Activated CD4-positive, alpha-beta T cell treated with anti-CD3 and anti-CD28 coated beads, Interleukin-2, Interleukin-6, amounts not matched to agents 100 ng/mL and 50 ng/mL, durations not matched to agents 16 hours and 8 hours (primary cell): ENCODE measurements around the gene KLK11.

Source experiments
- DNase-seq: peaks from one replicate; pipeline ENCODE4 v3.0.0-alpha.2; 2020

The KLK11 gene, protein sequence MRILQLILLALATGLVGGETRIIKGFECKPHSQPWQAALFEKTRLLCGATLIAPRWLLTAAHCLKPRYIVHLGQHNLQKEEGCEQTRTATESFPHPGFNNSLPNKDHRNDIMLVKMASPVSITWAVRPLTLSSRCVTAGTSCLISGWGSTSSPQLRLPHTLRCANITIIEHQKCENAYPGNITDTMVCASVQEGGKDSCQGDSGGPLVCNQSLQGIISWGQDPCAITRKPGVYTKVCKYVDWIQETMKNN

GRCh38 chr19:51026554-51026831, at the start of gene KLK11:
KLK11 (minus strand) TSS chr19:51026616; CDS start chr19:51025631, 985 bp downstream.
- DNase-seq: no peak

- no peak for DNase-seq
Measured at GRCh38 chr19:51075998-51076397, 49.6 kb upstream of the KLK11 start.

DNA sequence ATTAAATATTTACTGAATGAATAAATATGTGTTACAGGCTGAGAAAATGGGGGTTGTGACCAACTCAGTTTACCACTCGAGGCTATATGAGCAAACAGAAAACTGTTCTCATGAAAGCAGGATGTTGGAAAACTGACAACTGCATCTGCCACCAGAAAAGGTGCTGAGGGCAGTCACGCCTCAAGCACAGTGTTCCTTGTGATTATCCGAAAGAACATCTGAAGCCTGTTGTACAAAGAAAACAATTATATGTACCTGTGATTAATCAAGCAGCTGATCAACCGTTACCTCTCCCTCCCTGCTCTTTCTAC, 44.6 kb upstream of the KLK11 start:
- DNase-seq: no peak

GRCh38 chr19:51070334-51071094, 44.1 kb upstream of the KLK11 start:
- no peak for DNase-seq

- DNase-seq: no peak
Measured at GRCh38 chr19:51066393-51067186, 40.2 kb upstream of the KLK11 start.

DNA sequence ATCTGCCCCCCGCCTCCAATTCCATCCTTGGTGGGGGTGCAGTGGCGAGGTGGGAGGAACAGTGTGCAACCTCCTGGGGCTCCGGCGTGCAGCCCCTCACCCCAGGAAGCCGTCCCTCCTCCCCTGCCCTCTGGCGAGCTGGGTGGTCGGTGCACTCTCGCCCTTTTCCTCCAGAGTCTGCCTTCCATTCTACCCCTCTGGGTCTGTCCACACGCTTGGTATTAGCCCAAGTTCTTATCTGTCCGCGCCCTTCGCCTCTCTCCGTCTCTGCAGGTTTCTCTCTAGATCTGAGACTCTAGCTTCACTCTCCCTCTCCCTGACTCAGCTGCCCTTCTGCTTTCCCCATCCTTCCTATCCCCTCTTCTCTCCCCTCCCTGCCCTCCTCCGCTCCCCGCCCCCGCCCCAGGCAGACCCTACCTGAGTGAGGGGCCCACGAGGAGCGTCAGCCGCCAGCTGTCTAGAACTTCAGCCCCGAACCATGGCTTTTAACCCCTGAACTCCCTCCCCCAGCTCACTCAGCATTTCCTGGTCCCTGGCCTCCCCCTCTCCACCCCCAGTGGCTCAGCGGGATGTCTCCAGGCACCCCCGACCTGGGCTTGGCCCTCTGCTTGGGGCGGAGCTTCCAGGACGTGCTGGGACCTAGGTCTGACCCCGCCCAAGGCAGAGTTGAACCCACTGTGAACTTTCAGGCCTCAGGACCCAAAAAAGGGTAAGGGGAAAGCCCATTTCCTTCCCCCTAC, 39.0 kb upstream of the KLK11 start:
- no peak for DNase-seq

DNA sequence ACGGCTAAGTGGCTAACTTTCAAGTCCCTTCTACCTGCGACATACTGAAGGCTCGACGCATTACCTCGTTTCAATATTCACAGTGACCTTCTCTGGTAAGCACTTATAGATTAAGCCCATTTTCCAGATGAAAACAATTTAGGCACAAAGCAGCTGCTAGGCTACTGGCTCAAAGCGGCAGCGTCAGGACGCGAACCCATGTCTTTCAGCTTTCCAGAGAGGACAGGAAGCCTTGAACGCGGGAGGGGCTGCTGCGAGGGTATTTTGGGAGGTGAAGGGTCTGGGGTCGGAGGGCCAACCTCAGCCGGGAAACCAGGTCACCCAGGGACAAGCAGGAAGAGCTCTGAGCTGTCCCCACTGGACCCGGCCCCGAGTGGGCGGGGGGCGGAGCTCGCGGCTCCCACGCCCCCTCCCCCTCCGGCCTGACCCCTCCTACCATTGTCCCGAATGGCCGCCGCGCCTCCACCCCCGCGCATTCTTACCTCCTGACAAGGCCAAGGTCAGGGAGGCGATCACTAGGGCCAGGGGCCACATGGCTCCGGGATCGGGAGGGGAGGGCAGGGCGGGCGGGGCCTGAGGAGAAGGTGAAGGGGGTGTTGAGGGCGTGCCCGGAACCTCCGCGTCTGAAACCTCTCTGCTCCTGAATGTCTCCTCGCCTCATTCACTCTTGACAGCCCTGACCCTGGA, 38.3 kb upstream of the KLK11 start, which contains the start of gene KLK13:
TSS of gene KLK13 (minus strand) at position 559 of the 687 bp plus-strand sequence. CDS start at position 534, 25 bp downstream.
- DNase-seq: no peak

DNA sequence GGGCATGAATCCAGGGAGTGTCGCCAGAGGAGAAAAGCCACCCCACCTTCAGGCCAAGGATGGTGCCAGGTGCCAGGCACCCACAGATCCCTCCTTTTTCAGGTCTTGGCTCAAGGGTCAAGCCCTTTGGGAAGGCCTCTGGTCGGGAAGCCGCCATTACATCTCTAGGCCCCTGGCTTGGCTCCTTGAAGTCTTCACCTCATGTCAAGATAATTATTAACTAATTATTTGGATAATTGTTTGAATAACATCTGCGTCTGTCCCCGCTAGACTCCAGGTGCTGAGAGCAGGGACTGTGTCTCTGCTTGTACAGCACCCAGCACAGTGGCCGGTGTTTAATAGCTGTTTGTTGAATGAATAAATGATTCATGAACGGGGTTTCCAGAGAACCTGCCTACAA, 37.2 kb upstream of the KLK11 start:
- DNase-seq: no peak

GRCh38 chr19:51060973-51061372, 34.6 kb upstream of the KLK11 start:
- no peak for DNase-seq

GRCh38 chr19:51060336-51060735, 33.9 kb upstream of the KLK11 start:
- DNase-seq: no peak

GRCh38 chr19:51059715-51060114, 33.3 kb upstream of the KLK11 start:
- no peak for DNase-seq

GRCh38 chr19:51055866-51056265, 29.4 kb upstream of the KLK11 start:
- no peak for DNase-seq

DNA sequence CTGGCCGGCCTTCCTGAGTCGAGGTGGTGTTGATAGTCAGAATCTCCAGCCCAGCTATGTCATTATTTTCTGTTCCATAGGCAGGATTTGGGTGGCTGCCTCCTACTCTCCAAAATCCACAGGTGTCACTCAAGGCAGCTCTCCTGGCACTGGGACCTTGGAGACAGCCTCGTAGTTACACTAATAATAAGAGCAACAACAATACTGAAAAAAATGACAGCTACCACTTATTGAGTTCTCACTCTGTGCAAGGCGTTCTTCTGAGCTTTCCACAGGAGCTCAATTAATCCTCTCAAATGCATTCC, 20.6 kb upstream of the KLK11 start:
- DNase-seq: no peak

DNA sequence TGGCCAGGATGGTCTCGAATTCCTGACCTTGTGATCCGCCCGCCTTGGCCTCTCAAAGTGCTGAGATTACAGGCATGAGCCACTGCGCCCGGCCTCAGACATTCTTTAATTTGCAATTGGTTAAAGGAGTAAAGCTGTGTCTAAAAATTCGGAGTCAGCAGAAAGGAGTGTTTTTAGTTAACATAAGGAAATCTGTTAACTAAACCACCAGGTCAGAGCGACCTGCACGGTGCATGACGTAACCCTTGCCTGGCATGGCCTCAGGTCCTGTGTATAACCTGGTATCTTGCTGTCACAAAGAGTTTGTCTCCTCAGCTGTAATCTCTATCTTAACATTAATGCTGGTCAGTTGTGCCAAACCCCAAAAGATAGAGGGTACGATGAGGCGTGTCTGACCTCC, 17.9 kb upstream of the KLK11 start:
- DNase-seq: no peak

GRCh38 chr19:51043497-51043896, 17.1 kb upstream of the KLK11 start:
- no peak for DNase-seq

DNA sequence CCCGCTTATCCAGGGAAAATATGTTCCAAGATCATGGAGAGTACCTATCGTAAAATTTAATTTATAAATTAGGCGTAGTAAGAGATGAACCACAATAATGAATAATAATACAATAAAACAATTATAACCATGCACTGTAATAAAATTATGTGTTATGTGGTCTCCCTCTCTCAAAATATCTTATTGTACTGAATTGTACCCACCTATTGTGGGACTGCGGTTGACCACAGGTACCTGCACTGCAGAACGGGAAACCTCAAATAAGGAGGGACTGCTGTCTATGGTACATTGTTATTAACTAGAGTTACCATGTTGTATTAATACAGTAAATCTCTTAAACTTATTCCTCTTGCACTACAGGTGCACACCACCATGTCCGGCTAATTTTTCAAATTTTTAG, 13.7 kb upstream of the KLK11 start:
- DNase-seq: no peak

DNA sequence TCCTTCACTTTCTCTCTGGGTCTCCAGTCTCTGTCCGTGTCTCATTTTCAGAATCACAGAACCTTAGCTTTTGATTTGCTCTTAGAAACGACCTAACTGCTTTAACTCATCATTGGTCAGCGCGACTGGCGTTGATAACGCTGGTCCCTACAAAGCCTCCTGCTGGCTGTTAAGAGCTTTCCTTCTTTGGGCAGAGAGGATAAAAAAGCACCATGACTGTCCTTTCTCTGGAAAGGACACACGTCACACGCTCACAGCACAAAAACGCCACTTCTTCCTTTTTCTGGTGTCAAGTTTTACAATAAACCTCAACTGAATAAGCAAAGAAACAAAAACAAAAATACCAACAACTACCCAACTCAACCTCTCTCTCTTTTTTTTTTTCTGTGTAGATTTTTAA, 10.1 kb upstream of the KLK11 start:
- DNase-seq: no peak

- DNase-seq: no peak
Measured at GRCh38 chr19:51034704-51035103, 8.3 kb upstream of the KLK11 start, which contains the start of gene KLK12. KLK12 (minus strand) TSS chr19:51035002; CDS start chr19:51034621, 381 bp downstream.

GRCh38 chr19:51031880-51032225, 5.4 kb upstream of the KLK11 start:
- no peak for DNase-seq

- no peak for DNase-seq
Measured at GRCh38 chr19:51031220-51031879, 4.9 kb upstream of the KLK11 start.

GRCh38 chr19:51030631-51031030, 4.2 kb upstream of the KLK11 start:
- DNase-seq: no peak

- no peak for DNase-seq
Measured at GRCh38 chr19:51029718-51030117, 3.3 kb upstream of the KLK11 start.
